GM21529 (cell line): ENCODE results near the gene EIF2S1.

Experiments
- ATAC-seq: cut with Tn5 transposase; IDR thresholded peaks from one replicate; pipeline ENCODE4 v1.9.1; 2021; ENCODE audit not compliant: unreplicated experiment

The EIF2S1 gene

DNA sequence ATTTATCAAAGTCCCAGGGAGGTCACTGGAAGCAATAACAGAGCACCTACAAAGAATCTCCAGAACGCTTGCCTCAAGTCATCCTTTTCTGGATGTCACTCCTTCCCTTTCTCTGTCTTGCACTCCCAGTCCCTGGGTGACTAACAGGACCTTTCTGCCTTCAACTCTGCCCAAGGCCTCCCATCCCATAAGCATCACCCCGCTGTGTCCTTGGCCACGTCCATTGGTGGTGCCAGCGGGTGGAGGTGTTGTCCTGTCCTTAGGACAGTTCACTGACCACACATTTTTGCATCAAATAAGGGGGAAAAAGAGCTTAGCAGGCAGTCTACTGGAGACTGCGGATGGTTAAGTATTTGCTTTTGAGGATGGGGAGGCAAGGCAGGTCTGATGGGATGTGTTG lies 75.5 kb downstream of the EIF2S1 start:
- no peak for ATAC-seq
